Caco-2 (cell line): ENCODE measurements around the gene TSTD2. TPM values are rescaled to one million over a fixed set of nuclear protein-coding genes. Genes with fewer than 3 reads are reported as not detected.

ENCODE experiments used
- BruUV-seq: library from RNA; stranded (reverse); fragments of 400-500 nt; replicated peaks from 2 replicates; lab custom pipeline; 2021; lab: Mats Ljungman, UMichigan
- CTCF ChIA-PET: fragments of 300-600 bp; sonication (Branson Sonifier 250); formaldehyde crosslinking; loops from one replicate; lab custom pipeline; 2022; ENCODE audit warnings: antibody characterized with exemption; lab: Charles Lee
- POLR2A ChIA-PET: fragments of 300-600 bp; sonication (Branson Sonifier 250); formaldehyde crosslinking; loops from one replicate; lab custom pipeline; 2022; ENCODE audit warnings: antibody characterized with exemption; lab: Charles Lee
- DNase-seq, 2 experiments: peaks; one replicate each; pipeline versions ENCODE4 v3.0.0 to v3.0.0-alpha.2; 2020 to 2022
- H3K27me3 ChIP-seq: replicated peaks from 2 replicates; pipeline ENCODE4 v1.6.0; 2011; ENCODE audit warnings: low read length; ENCODE audit not compliant: control insufficient read depth, insufficient read depth
- H3K36me3 ChIP-seq: 2 replicates; pipeline ENCODE4 v1.5.1; 2011; ENCODE audit warnings: low read length; ENCODE audit not compliant: control insufficient read depth, insufficient read depth
- H3K4me1 ChIP-seq: fragments of 250-450 bp; sonication (Bioruptor Pico); 2 replicates; pipeline ENCODE4 v1.5.1; 2020; ENCODE audit warnings: mild to moderate bottlenecking
- H3K4me3 ChIP-seq: 2 replicates; pipeline ENCODE4 v1.5.1; 2011; ENCODE audit warnings: low read depth, mild to moderate bottlenecking, control low read depth, low read length
- H3K9me3 ChIP-seq: fragments of 250-450 bp; sonication (Bioruptor Pico); 2 replicates; pipeline ENCODE4 v1.5.1; 2020; ENCODE audit warnings: mild to moderate bottlenecking, moderate library complexity
- H3K27ac Mint-ChIP-seq: one replicate; pipeline ENCODE4 v1.8.0; 2022; ENCODE audit warnings: mixed read lengths; ENCODE audit not compliant: unreplicated experiment
- H3K27me3 Mint-ChIP-seq: one replicate; pipeline ENCODE4 v1.8.0; 2022; ENCODE audit warnings: mixed read lengths; ENCODE audit not compliant: insufficient read depth, unreplicated experiment
- H3K36me3 Mint-ChIP-seq: one replicate; pipeline ENCODE4 v1.8.0; 2022; ENCODE audit warnings: mild to moderate bottlenecking, mixed read lengths; ENCODE audit not compliant: insufficient read depth, unreplicated experiment
- H3K4me1 Mint-ChIP-seq: one replicate; pipeline ENCODE4 v1.8.0; 2022; ENCODE audit warnings: low read depth, mixed read lengths; ENCODE audit not compliant: unreplicated experiment
- H3K4me3 Mint-ChIP-seq: one replicate; pipeline ENCODE4 v1.8.0; 2022; ENCODE audit warnings: mild to moderate bottlenecking, moderate library complexity, mixed read lengths; ENCODE audit not compliant: unreplicated experiment
- H3K9me3 Mint-ChIP-seq: one replicate; pipeline ENCODE4 v1.8.0; 2022; ENCODE audit warnings: mixed read lengths; ENCODE audit not compliant: unreplicated experiment
- intact Hi-C: fragments of 100-400 bp; cut with micrococcal nuclease; formaldehyde crosslinking; loops from one replicate; pipeline ENCODE4 v1.10.0; 2022; ENCODE audit not compliant: unreplicated experiment
- total RNA-seq: library from RNA; stranded (reverse); gene quantifications from 2 replicates; pipeline ENCODE4 v1.2.3, GENCODE V29; 2022
- TF ChIP-seq, protein P1 (sequence below), 2 experiments: fragments of 200-600 bp in 1 of 2; IDR thresholded peaks; 1 replicate in 1 of 2; 2 replicates in 1 of 2; pipeline versions ENCODE4 v1.5.1 to v1.8.0; 2011 to 2022; ENCODE audit warnings: antibody characterized with exemption in 1 of 2, control low read depth in 1 of 2, inconsistent platforms in 1 of 2, low read depth in 1 of 2, low read length in 1 of 2, mild to moderate bottlenecking in 1 of 2, moderate library complexity in 1 of 2; ENCODE audit not compliant: insufficient read depth in 1 of 2, severe bottlenecking in 1 of 2, unreplicated experiment in 1 of 2

The TSTD2 gene
- total RNA-seq, 1 experiment from 2014 or later, result 20.7 TPM

DNA sequence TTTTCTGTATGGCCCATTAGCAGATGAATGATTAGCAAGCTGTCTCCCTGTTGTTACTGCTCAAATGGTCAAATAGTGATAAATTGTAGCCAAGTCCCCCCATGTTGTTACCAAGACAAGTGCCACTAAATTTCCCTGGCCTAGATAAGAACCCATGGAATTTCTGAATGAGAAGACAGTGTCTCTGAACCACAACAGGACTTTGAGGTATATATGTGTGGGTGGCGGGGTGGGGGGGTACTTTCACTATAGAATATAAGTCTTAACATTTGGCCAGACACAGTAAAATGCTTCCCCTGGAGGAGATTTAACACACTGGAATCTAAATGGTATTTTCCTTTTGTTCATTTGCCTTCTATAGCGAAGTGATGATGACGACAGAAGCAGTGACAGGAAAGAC lies 35.3 kb upstream of the TSTD2 start:
- H3K9me3 Mint-ChIP-seq, result no peaks in the 10 kb centered on the region
- no peak overlapping the region for H3K4me3 Mint-ChIP-seq
- no peaks in the 10 kb centered on the region for H3K4me1 Mint-ChIP-seq
- Histone ChIP-seq H3K4me1 (0 out of 2 replicates have a peak, but pooled peaks cover 1% of the 10 kb centered on the region), H3K27me3 (no peaks in the 10 kb centered on the region), H3K4me3 (no peak overlapping the region), H3K9me3 (no peaks in the 10 kb centered on the region), H3K36me3 (peaks cover 2% of the 10 kb centered on the region)
- TF ChIP-seq, protein P1, sequence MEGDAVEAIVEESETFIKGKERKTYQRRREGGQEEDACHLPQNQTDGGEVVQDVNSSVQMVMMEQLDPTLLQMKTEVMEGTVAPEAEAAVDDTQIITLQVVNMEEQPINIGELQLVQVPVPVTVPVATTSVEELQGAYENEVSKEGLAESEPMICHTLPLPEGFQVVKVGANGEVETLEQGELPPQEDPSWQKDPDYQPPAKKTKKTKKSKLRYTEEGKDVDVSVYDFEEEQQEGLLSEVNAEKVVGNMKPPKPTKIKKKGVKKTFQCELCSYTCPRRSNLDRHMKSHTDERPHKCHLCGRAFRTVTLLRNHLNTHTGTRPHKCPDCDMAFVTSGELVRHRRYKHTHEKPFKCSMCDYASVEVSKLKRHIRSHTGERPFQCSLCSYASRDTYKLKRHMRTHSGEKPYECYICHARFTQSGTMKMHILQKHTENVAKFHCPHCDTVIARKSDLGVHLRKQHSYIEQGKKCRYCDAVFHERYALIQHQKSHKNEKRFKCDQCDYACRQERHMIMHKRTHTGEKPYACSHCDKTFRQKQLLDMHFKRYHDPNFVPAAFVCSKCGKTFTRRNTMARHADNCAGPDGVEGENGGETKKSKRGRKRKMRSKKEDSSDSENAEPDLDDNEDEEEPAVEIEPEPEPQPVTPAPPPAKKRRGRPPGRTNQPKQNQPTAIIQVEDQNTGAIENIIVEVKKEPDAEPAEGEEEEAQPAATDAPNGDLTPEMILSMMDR (IDR thresholded peaks at IDR 0.05; ENCODE audit: insufficient read depth in 1 of 2, low read depth in 1 of 2, low read length in 1 of 2, severe bottlenecking in 1 of 2, unreplicated experiment in 1 of 2), result no peak
- POLR2A ChIA-PET, result no interaction called here
- CTCF ChIA-PET, result no interaction called here
- H3K27ac Mint-ChIP-seq, result no peak overlapping the region
- intact Hi-C loops, result no loop called here
- H3K27me3 Mint-ChIP-seq, result no peaks in the 10 kb centered on the region
- no TSS peak for BruUV-seq
- no peak for DNase-seq
- peaks cover 93% of the 10 kb centered on the region for H3K36me3 Mint-ChIP-seq

DNA sequence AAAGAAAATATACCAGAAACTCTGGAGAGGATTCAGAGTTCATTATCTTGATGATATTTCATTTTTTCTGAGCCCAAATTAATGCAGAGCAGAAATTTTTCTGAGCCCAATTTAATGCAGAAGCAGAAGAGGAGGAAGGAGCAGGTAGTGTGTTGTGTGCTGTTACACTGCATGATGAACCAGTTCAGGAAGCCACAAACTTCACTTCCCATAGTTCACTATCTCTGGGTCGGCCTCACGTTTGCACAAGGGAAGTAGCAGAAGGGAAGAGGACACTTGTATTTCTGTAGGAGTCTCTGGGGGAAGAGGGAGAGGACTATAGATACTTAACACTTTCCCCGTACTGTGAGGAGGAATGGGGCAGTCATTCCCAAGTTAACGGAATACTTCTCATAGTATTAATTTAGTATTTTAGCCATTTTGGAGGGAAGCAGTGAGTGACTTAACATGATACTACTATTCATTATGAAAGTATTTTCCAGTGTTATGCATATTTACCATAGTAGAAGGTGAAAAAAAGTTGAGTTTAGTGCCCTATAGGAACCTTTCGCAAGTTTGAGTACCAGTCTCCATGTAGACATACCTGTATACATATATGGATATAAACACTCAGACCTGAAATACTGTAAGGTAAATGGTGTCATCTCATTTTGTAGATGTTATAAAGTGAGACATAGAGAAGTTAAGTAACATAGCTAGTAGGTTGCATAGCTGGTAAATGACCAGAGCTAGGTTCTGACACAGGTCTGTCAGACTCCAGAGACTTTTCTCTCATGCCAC lies 33.9 kb upstream of the TSTD2 start:
- Mint-ChIP-seq H3K4me1 (no peaks in the 10 kb centered on the region), H3K27me3 (no peaks in the 10 kb centered on the region), H3K27ac (no peak overlapping the region), H3K9me3 (no peaks in the 10 kb centered on the region), H3K4me3 (no peak overlapping the region), H3K36me3 (peaks cover 94% of the 10 kb centered on the region)
- Histone ChIP-seq H3K9me3 (no peaks in the 10 kb centered on the region), H3K4me1 (no peaks in the 10 kb centered on the region), H3K27me3 (no peaks in the 10 kb centered on the region), H3K4me3 (no peak overlapping the region), H3K36me3 (peaks cover 2% of the 10 kb centered on the region)
- POLR2A ChIA-PET, result interaction anchor here (0.6 kb wide), 1 partner anchor 21 kb away, joined by 3 read pairs; no protein-coding TSS in a partner anchor
- BruUV-seq, result no TSS peak
- intact Hi-C loops, result no loop called here
- no peak for DNase-seq
- TF ChIP-seq, protein P1 (IDR thresholded peaks at IDR 0.05; ENCODE audit: insufficient read depth in 1 of 2, low read depth in 1 of 2, low read length in 1 of 2, severe bottlenecking in 1 of 2, unreplicated experiment in 1 of 2), result no peak
- CTCF ChIA-PET, result no interaction called here

DNA sequence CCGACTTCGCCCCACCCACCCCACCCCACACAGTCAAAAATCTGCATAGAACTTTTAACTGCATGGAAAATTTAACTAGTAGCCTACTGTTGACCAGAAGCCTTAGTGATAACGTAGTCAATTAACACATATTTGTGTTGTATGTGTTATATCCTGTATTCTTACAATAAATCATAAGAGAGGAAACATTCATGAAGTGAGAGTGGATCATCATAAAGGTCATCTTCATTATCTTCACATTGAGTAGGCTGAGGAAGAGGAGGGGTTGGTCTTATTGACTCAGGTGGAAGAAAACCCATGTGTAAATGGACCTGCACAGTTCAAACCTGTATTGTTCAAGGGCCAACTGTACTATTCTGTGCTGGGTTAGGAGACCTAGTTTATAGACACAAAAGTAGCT lies 32.6 kb upstream of the TSTD2 start:
- no peak for DNase-seq
- CTCF ChIA-PET, result no interaction called here
- H3K27me3 Mint-ChIP-seq, result no peaks in the 10 kb centered on the region
- no peak overlapping the region for H3K27ac Mint-ChIP-seq
- POLR2A ChIA-PET, result no interaction called here
- H3K4me1 ChIP-seq, result no peaks in the 10 kb centered on the region
- BruUV-seq, result no TSS peak
- H3K4me3 ChIP-seq, result no peak overlapping the region
- H3K9me3 ChIP-seq, result no peaks in the 10 kb centered on the region
- no peaks in the 10 kb centered on the region for H3K9me3 Mint-ChIP-seq
- intact Hi-C loops, result no loop called here
- H3K36me3 ChIP-seq, result peaks cover 2% of the 10 kb centered on the region
- peaks cover 93% of the 10 kb centered on the region for H3K36me3 Mint-ChIP-seq
- H3K4me3 Mint-ChIP-seq, result no peak overlapping the region
- H3K27me3 ChIP-seq, result no peaks in the 10 kb centered on the region
- TF ChIP-seq, protein P1 (IDR thresholded peaks at IDR 0.05; ENCODE audit: insufficient read depth in 1 of 2, low read depth in 1 of 2, low read length in 1 of 2, severe bottlenecking in 1 of 2, unreplicated experiment in 1 of 2), result no peak
- no peaks in the 10 kb centered on the region for H3K4me1 Mint-ChIP-seq
